HG02943 (cell line): ENCODE measurements around the gene WBP1L.
"Not testable (repeated sequence)": the region's sequence is repeated elsewhere in the genome, so short reads cannot be mapped to it uniquely, and the experiment has no call there.

Source experiments
- ATAC-seq: cut with Tn5 transposase; IDR thresholded peaks from one replicate; pipeline ENCODE4 v1.9.1; 2021; ENCODE audit warnings: mild to moderate bottlenecking, low read depth, moderate library complexity; ENCODE audit not compliant: unreplicated experiment

Gene WBP1L

GRCh38 chr10:102753718-102754117 lies 10.0 kb downstream of the WBP1L start:
- no peak for ATAC-seq

GRCh38 chr10:102757323-102757722 lies 13.6 kb downstream of the WBP1L start:
- ATAC-seq, result no peak

GRCh38 chr10:102758240-102758932 lies 14.6 kb downstream of the WBP1L start:
- no peak for ATAC-seq

- ATAC-seq, result not testable (repeated sequence)
These were observed 15.2 kb downstream of the WBP1L start for GRCh38 chr10:102758933-102759262.

- no peak for ATAC-seq
These were observed 15.9 kb downstream of the WBP1L start for GRCh38 chr10:102759497-102760210.

GRCh38 chr10:102761981-102762380 lies 18.2 kb downstream of the WBP1L start:
- ATAC-seq, result no peak

- no peak for ATAC-seq
These were observed 18.8 kb downstream of the WBP1L start for GRCh38 chr10:102762401-102763015.

- ATAC-seq, result no peak
These were observed 19.4 kb downstream of the WBP1L start for GRCh38 chr10:102763037-102763607.

GRCh38 chr10:102764470-102765161 lies 20.9 kb downstream of the WBP1L start:
- no peak for ATAC-seq

- ATAC-seq, result no peak
These were observed 21.6 kb downstream of the WBP1L start for GRCh38 chr10:102765336-102765735.

GRCh38 chr10:102767428-102768160 lies 23.8 kb downstream of the WBP1L start:
- ATAC-seq, result no peak

GRCh38 chr10:102769375-102770107 lies 25.8 kb downstream of the WBP1L start:
- no peak for ATAC-seq

- no peak for ATAC-seq
These were observed 26.3 kb downstream of the WBP1L start for GRCh38 chr10:102770108-102770482.

GRCh38 chr10:102770792-102771191 lies 27.0 kb downstream of the WBP1L start:
- ATAC-seq, result no peak

- no peak for ATAC-seq
These were observed 29.6 kb downstream of the WBP1L start for GRCh38 chr10:102773320-102773719.

- no peak for ATAC-seq
These were observed 30.2 kb downstream of the WBP1L start for GRCh38 chr10:102773986-102774385.

- no peak for ATAC-seq
These were observed 31.6 kb downstream of the WBP1L start for GRCh38 chr10:102775201-102775934.

- no peak for ATAC-seq
These were observed 32.4 kb downstream of the WBP1L start for GRCh38 chr10:102775935-102776669.
